Activated CD4-positive, alpha-beta T cell treated with anti-CD3 and anti-CD28 coated beads, Interleukin-10, Interleukin-2, amounts not matched to agents 100 ng/mL and 50 ng/mL, durations not matched to agents 16 hours and 8 hours (primary cell): ENCODE results near the gene DSCAM.

ENCODE experiments used
- DNase-seq: peaks from one replicate; pipeline ENCODE4 v3.0.0-alpha.2; 2020

Gene DSCAM

DNA sequence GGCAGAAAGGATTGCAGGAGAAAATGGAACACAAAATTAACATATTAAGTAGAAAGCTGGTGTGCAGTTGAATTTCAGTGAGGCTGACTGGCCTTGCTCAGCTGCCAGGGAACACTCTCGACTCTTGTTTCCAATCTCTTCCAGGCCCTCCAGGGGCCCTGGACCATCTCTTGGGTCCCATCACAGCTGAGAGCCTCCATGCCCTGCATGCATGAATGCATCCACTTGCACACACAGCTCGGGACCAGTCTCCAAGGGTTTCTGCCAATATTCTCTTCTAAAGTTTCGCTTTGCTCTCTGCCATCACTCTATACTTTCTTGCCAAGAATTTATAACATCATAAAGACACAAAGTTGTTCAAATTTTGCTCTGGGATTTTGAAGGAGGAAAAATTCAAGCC, 200.3 kb downstream of the DSCAM start:
- no peak for DNase-seq

DNA sequence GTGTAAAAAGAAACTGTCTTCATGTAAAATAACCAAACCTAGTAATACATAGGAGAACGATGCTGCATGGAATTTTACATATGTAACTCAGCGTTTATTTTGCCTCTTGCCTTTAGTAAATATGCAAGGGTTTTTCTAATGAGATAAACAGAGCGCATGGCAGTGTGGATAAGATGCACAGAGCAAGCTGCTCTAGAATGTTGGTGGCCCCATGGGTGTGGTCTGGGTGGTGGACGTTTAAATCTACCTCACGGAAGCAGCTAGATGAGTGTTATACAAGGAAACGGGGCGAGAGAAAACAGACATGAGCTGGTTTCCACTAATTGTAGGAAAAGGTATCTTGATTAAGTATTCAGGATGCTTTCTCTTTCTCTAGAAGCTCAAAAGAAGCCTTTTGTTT, 205.9 kb downstream of the DSCAM start:
- no peak for DNase-seq

DNA sequence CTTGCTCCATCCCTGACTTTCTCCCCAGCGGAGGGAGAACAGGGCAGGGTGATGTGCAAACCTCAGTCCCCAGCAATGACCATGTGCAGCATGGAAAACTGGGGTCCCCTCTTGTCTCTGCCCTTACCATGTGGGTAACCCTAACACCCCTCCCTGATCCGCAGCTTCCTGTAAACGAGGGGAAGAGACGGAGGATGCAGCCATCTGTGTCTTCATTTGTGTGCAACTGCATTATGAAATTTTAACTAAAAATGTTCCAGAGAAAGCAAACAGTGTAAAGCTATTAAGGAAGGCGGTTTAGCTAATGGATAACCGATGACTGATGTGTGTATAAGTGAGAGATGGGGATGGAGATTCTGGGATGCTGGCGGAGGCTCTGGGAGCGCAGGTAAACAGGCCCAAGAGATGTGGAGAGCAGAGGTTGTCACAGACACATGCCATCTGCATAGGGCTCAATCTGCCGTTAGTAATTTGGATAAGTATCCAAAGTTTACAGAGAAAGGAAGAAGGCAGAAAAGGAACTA, 206.6 kb downstream of the DSCAM start:
- DNase-seq, result no peak

- DNase-seq, result no peak
These were observed 207.3 kb downstream of the DSCAM start for GRCh38 chr21:40639616-40640194.

DNA sequence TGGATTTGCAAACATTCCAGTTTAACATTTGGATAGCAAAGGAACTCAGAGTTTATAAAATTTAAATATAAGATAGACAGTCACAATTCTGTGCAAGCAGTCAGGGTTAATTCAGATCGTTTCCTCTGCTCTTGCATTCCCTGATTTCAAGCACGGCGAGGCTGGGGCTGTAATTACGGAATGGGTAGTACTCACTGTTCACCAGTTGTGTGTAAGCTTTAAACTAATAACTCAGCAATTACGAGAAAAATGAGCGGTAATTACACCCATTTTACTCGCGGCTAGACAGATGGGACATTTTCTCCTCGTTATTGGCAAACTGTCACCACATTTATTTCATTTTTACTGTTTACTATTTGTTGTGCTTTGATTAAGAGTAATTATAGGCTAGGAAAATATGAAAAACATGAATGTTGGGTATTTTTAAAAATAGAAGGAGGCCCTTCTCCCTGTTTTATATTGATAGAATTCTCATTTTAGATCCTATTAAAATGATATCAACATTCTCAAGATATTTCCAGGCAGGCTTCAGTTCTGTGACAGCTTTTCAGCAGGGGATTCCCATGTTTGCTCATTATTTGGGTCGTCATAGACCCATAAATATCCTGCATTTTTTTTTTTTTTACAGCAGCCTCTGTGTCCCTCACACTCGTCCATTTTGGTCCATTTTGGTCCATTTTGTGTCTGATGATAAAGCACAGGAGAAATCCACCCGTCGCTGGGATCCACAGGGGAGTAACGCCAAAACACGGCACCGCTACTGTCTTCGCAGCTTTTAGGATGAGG, 208.3 kb downstream of the DSCAM start:
- no peak for DNase-seq

DNA sequence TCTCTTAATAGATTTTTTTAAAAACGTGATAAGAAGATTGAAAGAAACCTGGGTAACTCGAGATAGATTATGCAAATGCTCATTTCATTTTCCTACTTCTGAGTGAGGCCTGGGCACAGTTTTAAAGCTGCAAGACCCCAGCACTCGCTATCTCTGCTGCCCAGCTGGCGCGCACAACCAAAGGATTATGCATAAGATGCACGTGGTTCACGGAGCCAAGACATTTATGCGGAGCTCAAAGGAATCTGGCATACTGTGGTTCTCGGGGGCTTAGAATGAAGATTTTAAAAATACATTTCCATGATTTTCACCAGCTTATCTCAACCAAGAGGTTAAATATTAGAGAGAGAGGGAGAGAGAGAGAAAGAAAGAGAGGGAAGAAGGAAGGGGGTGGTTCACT, 210.9 kb downstream of the DSCAM start:
- DNase-seq, result no peak

GRCh38 chr21:40635391-40635790, 211.6 kb downstream of the DSCAM start:
- no peak for DNase-seq

DNA sequence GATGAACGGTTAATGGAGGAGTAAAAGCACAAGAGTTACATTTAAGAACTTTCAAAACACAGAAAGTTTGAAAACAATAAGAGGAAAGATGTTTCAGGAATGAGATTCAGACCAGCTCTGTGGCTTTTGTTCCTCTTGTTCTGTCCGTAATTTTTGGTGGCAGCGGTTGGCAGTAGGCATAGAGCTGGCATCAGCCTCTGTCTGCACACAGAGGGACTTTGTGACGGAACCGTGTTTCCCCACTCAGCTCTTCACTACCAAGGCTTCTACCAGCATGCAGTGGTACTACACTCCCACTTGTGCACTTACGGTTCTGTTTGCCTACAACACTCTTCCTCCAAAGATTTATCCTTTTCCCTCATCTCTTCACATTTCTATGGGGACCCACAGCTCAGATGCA, 212.8 kb downstream of the DSCAM start:
- DNase-seq, result no peak

DNA sequence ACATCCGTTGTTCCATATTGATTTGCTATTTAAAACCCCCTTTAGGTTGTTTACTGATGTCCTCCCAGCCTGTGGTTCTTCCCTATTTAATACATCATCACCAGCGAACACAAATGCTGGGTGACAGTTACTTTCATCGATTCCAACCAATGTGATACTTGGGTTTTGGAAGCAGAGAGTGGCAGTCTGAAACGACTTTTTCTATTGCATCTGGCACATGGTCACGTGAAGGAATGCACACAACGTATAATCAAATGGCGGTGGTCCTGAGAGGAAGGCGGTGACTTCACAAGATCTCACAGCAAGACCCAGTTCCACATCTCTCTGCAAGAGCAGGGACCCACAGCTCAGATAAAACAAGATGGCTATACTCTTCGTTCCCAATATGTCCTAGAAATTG, 213.9 kb downstream of the DSCAM start:
- DNase-seq, result no peak

GRCh38 chr21:40631211-40631610, 215.7 kb downstream of the DSCAM start:
- no peak for DNase-seq

GRCh38 chr21:40625991-40626390, 221.0 kb downstream of the DSCAM start:
- DNase-seq, result no peak

DNA sequence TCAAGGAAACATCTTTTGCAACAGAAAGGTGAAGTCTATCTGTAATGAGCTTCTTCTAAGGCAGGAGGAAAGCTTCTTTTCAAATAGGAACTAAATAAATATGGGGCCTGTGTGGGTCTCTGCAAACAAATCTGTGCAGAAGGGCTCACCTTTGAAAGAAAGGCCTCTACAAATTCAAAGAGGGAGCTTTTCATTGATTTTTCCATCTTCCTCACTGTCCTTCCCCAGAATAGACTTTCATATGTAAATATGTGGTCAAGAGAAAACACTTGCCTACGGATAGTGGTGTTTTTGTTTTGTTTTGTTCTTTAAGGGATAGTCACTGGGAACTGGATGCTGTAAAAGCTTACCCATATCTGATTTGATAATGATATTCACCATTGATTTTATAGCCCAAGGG, 223.4 kb downstream of the DSCAM start:
- no peak for DNase-seq

- no peak for DNase-seq
These were observed 224.4 kb downstream of the DSCAM start for GRCh38 chr21:40622531-40622930.

DNA sequence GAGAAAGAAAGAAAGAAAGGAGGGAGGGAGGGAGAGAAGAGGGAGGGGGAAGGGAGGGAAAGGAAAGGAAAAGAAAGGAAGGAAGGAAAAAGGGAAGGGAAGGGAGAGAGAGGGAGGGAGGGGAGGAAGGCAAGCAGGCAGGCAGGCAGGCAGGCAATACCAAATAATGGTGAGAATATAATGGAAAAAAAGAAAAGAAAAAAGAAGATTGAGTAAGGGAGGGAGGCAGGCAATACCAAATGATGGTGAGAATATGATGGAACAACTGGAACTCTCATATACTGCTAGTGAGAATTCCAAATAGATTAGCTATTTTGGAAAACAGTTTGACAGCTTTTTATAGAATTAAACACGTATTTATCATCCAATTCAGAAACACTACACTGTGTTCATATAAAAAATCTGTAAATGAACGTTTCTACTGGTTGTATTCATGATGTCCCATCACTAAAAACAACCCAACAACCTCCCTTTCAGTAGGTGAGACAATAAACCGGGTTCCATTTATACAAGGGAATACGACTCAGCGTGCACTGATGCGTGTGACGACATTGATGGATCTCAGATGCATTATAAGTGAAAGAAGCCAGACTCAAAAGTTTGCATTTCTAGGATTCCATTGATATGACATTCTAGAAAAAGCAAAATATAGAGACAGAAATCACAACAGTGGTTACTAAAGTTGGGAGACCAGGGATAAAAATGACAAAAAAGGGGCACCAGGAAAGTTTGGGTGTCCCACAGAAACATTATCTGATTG, 226.4 kb downstream of the DSCAM start:
- DNase-seq, result no peak

- no peak for DNase-seq
These were observed 228.6 kb downstream of the DSCAM start for GRCh38 chr21:40618191-40618973.

DNA sequence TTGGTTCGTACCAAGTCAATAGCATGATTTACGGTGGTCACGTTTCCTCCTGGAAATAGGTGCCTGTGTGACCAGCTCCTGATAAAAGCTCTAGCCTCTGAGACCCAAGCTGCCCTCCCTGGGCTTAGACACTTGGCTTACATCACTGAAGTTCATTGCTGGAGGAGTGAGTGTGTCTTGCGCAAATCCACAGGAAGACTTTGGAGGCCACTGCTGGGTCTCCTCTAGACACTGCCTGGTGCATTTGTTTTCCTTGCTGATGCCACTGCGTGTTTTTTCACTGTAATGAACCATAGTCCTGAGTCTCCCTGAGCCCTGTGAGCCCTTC, 230.6 kb downstream of the DSCAM start:
- DNase-seq, result no peak

DNA sequence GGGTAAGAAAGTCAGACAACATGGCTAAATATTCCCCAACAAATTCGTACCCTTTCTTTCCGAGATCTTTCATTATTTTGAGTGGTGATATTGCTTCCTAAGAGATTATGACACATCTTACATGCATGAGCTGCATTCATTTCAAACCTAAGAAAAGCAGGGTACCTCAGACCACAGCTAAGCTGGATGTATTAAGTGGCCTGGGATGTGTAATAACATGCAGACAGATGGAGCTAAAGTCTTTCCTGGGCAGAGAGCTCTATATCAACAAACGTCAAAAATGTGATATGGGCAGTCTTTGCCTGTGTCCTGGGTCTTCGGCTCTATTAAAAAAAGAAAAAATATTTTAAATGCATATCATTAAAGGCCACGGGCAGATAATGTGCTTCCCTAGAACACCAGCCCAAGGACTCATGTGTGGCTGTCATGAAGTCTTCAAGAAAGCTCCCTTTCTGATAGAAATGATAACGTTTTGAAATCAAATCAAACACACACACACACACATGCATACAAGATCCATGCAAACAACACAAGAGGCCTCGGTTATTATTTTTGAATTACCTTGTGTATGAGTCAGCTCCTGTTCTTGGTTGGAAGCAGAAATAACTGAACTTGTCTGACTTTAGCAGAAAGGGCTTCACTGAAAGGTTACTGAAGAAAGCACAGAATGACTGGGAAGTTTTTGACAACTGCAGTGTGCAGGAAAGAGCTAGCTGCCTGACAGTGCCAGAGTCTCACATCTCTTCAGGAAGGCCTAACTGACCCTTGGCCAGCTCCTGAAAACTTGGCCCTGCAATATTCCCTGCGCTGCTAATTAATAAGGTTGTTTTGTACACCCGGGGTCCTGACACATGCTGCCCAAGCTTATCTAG, 231.2 kb downstream of the DSCAM start:
- DNase-seq, result no peak

DNA sequence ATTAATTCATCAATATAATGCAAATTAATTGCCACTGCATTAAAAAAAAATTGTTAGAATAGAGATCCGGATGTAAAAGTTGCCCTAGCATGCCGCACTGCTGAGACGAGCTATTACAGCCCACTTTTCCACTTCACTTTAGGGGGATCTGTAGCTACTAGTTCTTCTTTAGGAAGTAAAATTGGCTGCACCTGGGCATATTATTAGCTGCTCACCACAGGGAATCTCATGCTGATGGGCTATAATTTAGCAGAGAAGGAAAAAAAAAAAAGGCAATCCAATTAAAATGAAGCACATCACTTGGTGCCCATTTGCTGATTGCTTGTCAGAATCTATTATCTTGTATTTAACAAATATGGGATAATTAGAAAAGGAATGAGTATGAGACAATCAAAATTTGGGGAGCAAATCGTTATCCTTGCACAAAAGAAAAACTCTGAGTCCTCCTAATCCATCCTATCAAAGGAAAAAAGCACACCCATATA, 233.4 kb downstream of the DSCAM start:
- DNase-seq, result no peak

GRCh38 chr21:40610345-40610744, 236.6 kb downstream of the DSCAM start:
- DNase-seq, result no peak

GRCh38 chr21:40606341-40606740, 240.6 kb downstream of the DSCAM start:
- DNase-seq, result no peak

DNA sequence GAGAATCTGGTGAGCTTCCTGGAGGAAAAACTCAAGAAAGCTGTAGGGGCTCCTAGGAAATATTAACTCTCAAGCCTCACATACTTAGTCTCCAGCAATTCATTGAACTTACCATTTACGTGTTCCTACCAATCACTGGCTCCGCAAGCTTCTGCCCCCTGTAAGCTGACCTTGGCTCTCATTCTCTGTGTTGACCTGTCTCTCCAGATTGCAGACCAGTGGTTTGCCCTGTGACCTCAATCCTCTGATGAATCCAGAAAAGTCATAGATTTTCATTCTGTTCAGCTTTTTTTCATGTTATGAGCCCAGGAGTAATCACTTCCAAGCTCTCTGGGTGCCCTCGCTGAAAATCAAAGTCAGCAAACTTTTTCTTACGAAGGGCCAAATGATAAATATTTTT, 241.9 kb downstream of the DSCAM start:
- no peak for DNase-seq

GRCh38 chr21:40603774-40604173, 243.2 kb downstream of the DSCAM start:
- no peak for DNase-seq
